Measurements from ENCODE around the gene AP3S2.
"Not testable (repeated sequence)": the region's sequence is repeated elsewhere in the genome, so short reads cannot be mapped to it uniquely, and the experiment has no call there.

Gene AP3S2

DNA sequence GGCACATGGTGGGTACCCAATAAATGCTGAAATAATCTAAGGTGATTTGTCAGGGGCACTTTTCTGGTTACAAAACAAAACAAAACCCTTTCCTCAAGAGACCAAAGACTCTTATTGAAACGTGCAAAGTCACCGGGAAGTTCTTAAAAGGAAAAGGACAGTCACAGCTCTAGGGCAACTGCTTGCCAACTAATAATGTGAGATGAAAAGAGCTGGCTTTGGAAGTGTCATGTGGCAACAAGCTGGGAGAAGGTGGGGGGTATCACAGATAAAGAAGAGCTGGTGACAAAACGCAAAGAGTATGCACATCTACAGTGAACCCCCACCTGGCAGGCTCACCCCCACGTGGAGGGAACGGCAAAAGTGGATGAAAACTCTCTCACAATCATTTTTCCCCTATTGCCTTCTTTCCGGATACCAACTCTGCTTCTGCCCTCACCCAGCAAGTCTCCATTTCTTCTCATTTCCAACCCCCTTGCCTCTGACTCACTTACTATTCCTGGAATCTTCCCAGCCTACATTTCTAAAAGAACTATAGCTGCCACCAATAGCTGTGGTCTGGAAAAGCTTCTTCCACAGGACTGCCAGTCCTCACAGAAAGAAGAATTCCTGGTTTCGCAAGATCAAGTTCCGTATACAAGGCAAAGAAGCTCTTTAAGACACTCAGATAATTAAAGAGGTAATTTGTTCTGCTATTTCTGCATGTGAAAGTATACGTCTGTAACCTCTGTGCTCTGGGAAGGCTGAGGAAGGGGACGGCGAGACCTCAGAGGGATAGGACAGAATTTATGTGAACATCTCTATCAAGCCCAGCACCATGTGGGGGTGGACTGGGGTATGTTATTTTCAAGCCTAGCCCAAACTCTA, 57.3 kb downstream of the AP3S2 start:
- DNase-seq (ENCODE audit: low read depth in 1 of 2, low spot score in 1 of 2): no peak

DNA sequence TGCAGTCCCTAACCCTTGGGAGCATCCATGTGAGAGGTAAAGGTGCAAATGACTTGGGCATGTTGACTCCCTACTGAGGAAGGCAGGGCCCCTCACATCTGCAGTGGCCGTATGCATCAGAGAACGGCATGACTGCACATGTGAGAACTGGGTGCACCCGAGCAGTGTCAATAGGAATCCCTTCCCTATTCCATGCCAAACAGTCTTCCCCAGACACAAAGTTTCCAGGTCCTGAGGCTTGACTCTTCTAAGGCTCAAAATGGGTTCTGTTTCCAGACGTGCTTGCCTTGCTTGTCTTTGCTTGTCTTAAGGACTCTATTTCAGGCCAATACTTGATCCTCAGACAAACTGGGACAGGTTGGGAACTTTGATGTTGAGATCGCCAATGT, 58.6 kb downstream of the AP3S2 start:
- DNase-seq (ENCODE audit: low read depth in 1 of 2, low spot score in 1 of 2): no peak

GRCh38 chr15:89834465-89835175, 59.2 kb downstream of the AP3S2 start:
- not testable (repeated sequence) for DNase-seq (ENCODE audit: low read depth in 1 of 2, low spot score in 1 of 2)

DNA sequence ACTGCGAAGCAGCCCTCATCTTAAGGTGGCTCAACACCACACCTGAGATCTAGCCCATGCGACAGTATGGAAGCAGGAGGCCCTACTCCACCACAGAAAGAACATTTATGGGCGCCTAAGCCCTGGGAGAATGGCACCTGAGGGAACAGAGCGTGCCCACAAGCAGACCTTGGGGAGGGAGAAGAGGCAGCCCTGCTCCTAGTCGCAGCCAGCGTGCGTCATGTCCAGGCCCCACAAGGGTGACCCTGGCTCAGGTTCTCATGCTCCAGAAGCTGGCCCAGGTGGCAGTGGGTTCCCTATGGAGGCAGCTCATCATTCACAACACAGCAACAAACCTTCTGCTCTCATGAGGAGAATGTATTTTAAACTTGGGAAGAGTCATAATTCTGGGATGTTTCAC, 59.8 kb downstream of the AP3S2 start:
- DNase-seq (ENCODE audit: low read depth in 1 of 2, low spot score in 1 of 2): no peak

DNA sequence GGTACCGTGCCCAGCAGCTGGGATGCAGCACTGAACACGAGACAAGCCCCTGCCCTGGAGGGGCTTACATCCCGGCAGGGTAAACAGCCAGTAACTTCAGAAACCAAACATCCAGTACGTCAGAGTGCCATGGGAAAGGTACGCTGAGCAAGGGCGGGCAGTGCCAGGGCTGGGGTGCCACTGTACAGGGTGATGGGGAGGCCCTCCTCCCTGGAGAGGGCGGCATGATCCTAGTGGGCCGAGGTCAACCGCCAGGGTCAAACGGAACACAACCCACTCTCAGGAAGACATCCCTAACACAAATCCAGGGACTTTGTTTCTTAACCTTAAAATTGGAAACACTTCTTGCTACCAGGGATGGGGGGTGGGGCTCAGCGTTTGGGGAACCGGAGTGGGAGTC, 63.2 kb downstream of the AP3S2 start:
- DNase-seq (ENCODE audit: low read depth in 1 of 2, low spot score in 1 of 2): no peak

DNA sequence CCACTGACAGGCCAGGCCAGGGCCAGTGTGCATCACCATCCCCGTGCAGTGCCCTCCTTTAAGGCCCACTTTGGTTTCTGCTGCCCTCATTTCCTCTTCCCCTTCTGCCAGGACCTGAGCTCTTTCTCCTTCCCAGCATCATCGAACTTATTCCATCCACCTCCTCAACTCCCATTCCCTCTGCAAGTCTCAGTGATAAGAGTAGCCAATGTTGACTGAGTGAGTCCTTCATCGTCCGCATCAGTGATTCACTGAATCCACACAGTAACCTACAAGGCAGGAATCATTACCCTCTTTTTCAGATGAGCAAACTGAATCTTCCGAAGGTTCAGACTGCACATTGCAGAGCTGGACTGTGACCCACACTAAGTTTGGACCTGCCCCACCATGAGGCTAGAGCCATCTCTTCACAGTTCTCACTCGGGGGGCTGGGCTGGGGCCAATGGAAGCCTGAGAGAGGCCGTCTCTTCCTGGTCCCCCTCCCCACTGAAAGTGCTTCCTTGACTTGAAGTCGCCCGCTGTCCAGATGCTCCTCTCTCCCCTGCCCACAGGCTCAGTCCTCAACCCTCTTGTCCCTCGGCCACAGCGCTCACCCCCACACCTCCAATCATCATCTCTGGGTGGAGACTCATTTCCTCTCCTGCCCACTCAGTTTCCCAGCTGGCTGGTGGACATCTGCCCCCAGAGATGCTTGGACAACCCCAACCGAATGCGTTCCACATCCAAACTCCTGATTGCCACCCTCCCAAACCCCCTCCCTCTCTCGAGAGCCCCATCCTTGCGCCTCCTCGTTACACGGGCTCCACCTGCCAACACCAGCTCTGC, 64.0 kb downstream of the AP3S2 start:
- DNase-seq (ENCODE audit: low read depth in 1 of 2, low spot score in 1 of 2): no peak

GRCh38 chr15:89829161-89829560, 64.6 kb downstream of the AP3S2 start:
- no peak for DNase-seq (ENCODE audit: low read depth in 1 of 2, low spot score in 1 of 2)

- DNase-seq (ENCODE audit: low read depth in 1 of 2, low spot score in 1 of 2): no peak
These were observed 65.3 kb downstream of the AP3S2 start for GRCh38 chr15:89828281-89829145.

- DNase-seq (ENCODE audit: low read depth in 1 of 2, low spot score in 1 of 2): no peak
These were observed 66.0 kb downstream of the AP3S2 start for GRCh38 chr15:89827829-89828228.

- DNase-seq (ENCODE audit: low read depth in 1 of 2, low spot score in 1 of 2): no peak
These were observed 66.8 kb downstream of the AP3S2 start for GRCh38 chr15:89826671-89827655.

DNA sequence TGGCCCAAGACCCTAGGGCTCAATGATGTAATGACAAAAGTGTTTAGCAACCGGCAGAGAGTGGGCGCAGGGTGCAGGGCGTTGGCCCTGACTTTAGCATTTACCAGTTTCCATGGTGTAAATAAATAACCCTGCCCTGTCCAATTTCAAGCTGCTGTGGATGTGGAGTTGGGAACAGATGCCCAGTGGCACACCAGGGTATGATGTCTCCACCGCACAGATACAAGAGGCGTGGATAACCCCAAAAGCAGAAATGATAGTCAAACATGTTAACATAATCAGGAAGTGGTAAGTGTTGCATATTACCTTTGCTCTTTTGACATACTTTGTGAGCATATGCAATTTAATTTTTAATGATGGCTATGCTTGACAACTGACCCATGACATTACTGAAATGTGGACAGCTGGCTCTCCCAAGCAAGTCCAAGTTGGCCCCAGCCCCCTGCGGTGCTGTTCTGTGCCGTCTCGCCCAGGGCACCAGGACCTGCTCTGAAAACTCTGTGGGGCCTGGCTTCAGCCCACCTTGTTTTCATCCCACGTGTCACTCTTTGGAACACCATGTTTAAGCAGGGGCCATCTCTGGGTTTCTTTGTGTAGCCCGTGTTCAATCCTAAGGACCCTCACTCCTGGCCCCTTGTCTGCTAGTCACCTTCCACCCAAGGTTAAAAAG, 68.4 kb downstream of the AP3S2 start:
- no peak for DNase-seq (ENCODE audit: low read depth in 1 of 2, low spot score in 1 of 2)

DNA sequence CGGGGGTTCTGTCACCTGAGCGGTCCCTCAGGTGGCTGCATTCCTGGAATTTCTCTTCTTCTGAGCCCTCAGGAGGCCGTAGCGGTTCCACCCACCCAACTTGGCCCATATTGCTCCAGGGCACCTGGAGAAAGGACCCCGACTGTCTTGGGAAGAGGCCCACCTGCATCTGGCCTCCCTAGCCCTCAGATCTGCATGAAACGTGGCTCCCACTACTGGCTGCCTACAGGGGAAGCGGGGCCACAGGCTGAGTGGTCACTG, 69.3 kb downstream of the AP3S2 start:
- DNase-seq (ENCODE audit: low read depth in 1 of 2, low spot score in 1 of 2): no peak

- DNase-seq (ENCODE audit: low read depth in 1 of 2, low spot score in 1 of 2): no peak
These were observed 69.8 kb downstream of the AP3S2 start for GRCh38 chr15:89823836-89824606.

DNA sequence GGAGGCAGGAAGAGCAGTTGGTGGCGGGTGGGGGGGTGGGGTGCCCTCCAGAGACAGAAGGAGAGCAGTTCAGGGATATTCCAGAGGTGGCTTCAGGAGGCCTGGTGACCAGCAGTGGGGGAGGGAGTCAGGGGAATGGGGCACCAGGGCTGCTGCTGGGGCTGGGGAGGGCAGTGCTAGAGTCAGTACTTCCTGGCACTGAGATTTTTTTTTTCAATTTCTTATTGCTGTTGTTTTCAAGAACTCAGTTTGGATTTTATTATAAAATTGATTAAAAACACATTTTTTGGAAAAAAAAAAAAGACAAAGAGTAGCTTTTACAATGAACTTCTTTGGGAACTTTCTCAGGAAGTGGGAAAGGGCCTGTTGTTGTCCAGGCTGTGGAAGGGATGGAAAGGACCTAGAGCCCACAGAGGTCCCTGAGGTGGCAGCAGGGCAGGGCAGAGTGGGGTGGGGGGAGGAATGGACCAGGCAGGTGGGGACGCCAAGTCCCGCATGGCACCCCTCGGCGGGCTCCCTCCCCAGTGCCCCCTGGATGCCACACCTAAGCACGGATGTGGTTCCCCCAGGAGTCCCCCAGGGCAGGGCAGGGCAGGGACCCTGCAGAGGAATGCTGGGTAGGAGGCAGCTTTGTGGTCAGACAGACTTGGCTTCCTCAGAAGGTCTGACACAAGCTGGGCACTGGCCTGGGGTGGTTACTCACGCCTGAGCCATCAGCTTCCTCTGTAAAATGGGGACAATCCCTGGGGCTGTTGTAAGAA, 70.7 kb downstream of the AP3S2 start:
- DNase-seq (ENCODE audit: low read depth in 1 of 2, low spot score in 1 of 2): no peak

- DNase-seq (ENCODE audit: low read depth in 1 of 2, low spot score in 1 of 2): no peak
These were observed 71.2 kb downstream of the AP3S2 start for GRCh38 chr15:89822611-89822950.

DNA sequence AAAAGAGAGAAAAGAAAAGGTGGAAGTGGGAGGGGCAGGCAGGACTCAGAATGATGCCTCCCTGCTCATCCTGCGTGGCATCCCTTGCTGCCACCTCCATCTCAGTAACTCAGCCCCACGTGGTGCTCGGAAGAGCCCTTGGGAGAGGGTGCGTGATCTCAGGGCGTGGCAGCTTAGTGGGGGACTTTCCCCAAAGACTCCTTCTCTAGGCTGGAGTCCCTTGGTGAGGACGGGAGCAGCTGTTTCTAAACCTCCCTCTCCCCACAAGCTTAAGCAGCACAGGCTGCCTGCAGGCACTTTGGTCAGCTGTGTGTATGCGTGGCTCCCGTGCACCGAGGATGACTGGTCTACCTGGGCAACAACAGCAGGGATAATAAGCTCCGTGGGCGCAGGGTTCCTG, 71.8 kb downstream of the AP3S2 start:
- DNase-seq (ENCODE audit: low read depth in 1 of 2, low spot score in 1 of 2): no peak

- DNase-seq (ENCODE audit: low read depth in 1 of 2, low spot score in 1 of 2): no peak
These were observed 72.9 kb downstream of the AP3S2 start for GRCh38 chr15:89820666-89821611.

All from activated CD4-positive, alpha-beta T cell treated with anti-CD3 and anti-CD28 coated beads, Interleukin-2, amount 50 U/mL, for 24 hours (primary cell).